Natural killer cell (primary cell): ENCODE data around the gene TAP2. TPM values are rescaled to one million over a fixed set of nuclear protein-coding genes. Genes with fewer than 3 reads are reported as not detected.

Experiments
- ATAC-seq, 3 donors: fragments of 150-1000 bp in 2 of 3; fragments of 200-7000 bp in 1 of 3; cut with Tn5 transposase; 1 replicate in 1 of 3; 2 replicates in 2 of 3; pipeline ENCODE4 v1.10.0; 2021; ENCODE audit warnings: mild to moderate bottlenecking in 2 of 3, moderate library complexity in 2 of 3
- DNase-seq, 2 donors: peaks; one replicate each; pipeline versions ENCODE4 v3.0.0 to v3.0.0-alpha.2; 2013 to 2021; ENCODE audit warnings: mixed read lengths in 1 of 2
- H3K27ac ChIP-seq: one replicate; pipeline ENCODE4 v1.5.1; 2013; ENCODE audit warnings: mild to moderate bottlenecking, low read length
- H3K27me3 ChIP-seq: one replicate; pipeline ENCODE4 v1.6.1; 2013; ENCODE audit warnings: low read length; ENCODE audit not compliant: control insufficient read depth, insufficient read depth
- H3K36me3 ChIP-seq: one replicate; pipeline ENCODE4 v1.6.1; 2013; ENCODE audit warnings: low read length; ENCODE audit not compliant: control insufficient read depth, insufficient read depth
- H3K4me1 ChIP-seq: one replicate; pipeline ENCODE4 v1.6.1; 2013; ENCODE audit warnings: low read length; ENCODE audit not compliant: control insufficient read depth, insufficient read depth
- H3K4me3 ChIP-seq: one replicate; pipeline ENCODE4 v1.5.1; 2013; ENCODE audit warnings: low read length
- H3K9me3 ChIP-seq: one replicate; pipeline ENCODE4 v1.6.1; 2013; ENCODE audit warnings: low read length; ENCODE audit not compliant: control insufficient read depth, insufficient read depth
- H3K27ac Mint-ChIP-seq, 2 donors: one replicate each; pipeline ENCODE4 v1.8.0; 2022; ENCODE audit warnings: mild to moderate bottlenecking in 2 of 2, mixed read lengths in 2 of 2, moderate library complexity in 1 of 2
- H3K27me3 Mint-ChIP-seq, 2 donors: one replicate each; pipeline ENCODE4 v1.8.0; 2022; ENCODE audit warnings: low read depth in 2 of 2, mixed read lengths in 2 of 2
- H3K36me3 Mint-ChIP-seq: one replicate; pipeline ENCODE4 v1.8.0; 2022; ENCODE audit warnings: mixed read lengths
- H3K4me1 Mint-ChIP-seq, 2 donors: one replicate each; pipeline ENCODE4 v1.8.0; 2022; ENCODE audit warnings: mixed read lengths in 2 of 2
- H3K4me3 Mint-ChIP-seq: one replicate; pipeline ENCODE4 v1.8.0; 2022; ENCODE audit warnings: mild to moderate bottlenecking, moderate library complexity, mixed read lengths
- H3K9me3 Mint-ChIP-seq, 2 donors: one replicate each; pipeline ENCODE4 v1.8.0; 2022; ENCODE audit warnings: mixed read lengths in 2 of 2
- WGBS: methylation state at CpG from one replicate; pipeline ENCODE4 v1.1.7; 2013; ENCODE audit warnings: missing lambda C conversion rate; ENCODE audit not compliant: insufficient coverage; 5-methylcytosine and 5-hydroxymethylcytosine counted together
- intact Hi-C: fragments of 100-400 bp; cut with micrococcal nuclease; formaldehyde crosslinking; loops from one replicate; pipeline ENCODE4 v1.14.2; 2022
- total RNA-seq, 4 donors: library from RNA; stranded (reverse); fragments of 120-200 nt in 1 of 4; gene quantifications; one replicate each; pipeline versions ENCODE4 v1.2.3 to v1.2.4, GENCODE V29; 2013 to 2022
- TF ChIP-seq, protein P1 (sequence below): fragments of 200-600 bp; IDR thresholded peaks from one replicate; pipeline ENCODE4 v1.8.0; 2022; ENCODE audit warnings: antibody characterized with exemption

Gene TAP2
- total RNA-seq, 3 donors from 2014 or later (not counting 1 experiment from before 2014, with no cell fraction given): 162 to 221 (median 209) TPM

DNA sequence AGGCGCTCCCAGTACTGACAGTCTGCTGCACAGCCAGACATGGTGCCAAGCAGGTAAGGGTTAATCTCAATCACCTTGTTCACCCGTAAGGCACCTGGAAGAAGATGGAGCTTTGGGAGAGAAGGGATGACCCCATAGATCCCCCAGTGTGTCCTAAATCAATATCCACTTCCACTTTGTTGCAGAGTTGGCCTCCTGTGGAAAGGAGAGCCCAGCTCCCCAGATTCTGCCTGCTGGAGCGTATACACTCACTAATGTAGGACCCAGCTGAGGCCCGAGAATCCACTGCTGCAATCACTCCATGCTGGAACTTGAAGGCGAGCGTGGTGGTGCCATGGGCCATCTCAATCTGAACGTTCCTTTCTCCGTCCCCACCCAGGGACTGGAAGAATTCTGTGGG is 4.2 kb upstream of the TAP2 start:
- Mint-ChIP-seq H3K27me3 (no peaks in the 10 kb centered on the region), H3K27ac (peak overlapping the region; percentile 96 to 100), H3K9me3 (no peaks in the 10 kb centered on the region), H3K4me3 (peak overlapping the region; percentile 100), H3K36me3 (peaks cover 33% of the 10 kb centered on the region), H3K4me1 (peaks cover 76 to 84% of the 10 kb centered on the region in 2 donors)
- peak overlapping the region; percentile 97 for H3K4me3 ChIP-seq
- peaks cover 67% of the 10 kb centered on the region for H3K4me1 ChIP-seq
- WGBS: 62% methylated on average over 8 of the region's 8 CpGs
- peak overlapping the region; percentile 99 for H3K27ac ChIP-seq
- no peaks in the 10 kb centered on the region for H3K9me3 ChIP-seq
- no peaks in the 10 kb centered on the region for H3K27me3 ChIP-seq
- peaks cover 56% of the 10 kb centered on the region for H3K36me3 ChIP-seq
- ATAC-seq (no peak), DNase-seq (peak in 1 of 2 donors; percentile 25)
- intact Hi-C loops: loop anchor here (5.0 kb wide), 1 partner anchor 645 kb away; no protein-coding TSS in a partner anchor
- TF ChIP-seq, protein P1, sequence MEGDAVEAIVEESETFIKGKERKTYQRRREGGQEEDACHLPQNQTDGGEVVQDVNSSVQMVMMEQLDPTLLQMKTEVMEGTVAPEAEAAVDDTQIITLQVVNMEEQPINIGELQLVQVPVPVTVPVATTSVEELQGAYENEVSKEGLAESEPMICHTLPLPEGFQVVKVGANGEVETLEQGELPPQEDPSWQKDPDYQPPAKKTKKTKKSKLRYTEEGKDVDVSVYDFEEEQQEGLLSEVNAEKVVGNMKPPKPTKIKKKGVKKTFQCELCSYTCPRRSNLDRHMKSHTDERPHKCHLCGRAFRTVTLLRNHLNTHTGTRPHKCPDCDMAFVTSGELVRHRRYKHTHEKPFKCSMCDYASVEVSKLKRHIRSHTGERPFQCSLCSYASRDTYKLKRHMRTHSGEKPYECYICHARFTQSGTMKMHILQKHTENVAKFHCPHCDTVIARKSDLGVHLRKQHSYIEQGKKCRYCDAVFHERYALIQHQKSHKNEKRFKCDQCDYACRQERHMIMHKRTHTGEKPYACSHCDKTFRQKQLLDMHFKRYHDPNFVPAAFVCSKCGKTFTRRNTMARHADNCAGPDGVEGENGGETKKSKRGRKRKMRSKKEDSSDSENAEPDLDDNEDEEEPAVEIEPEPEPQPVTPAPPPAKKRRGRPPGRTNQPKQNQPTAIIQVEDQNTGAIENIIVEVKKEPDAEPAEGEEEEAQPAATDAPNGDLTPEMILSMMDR: no peak

DNA sequence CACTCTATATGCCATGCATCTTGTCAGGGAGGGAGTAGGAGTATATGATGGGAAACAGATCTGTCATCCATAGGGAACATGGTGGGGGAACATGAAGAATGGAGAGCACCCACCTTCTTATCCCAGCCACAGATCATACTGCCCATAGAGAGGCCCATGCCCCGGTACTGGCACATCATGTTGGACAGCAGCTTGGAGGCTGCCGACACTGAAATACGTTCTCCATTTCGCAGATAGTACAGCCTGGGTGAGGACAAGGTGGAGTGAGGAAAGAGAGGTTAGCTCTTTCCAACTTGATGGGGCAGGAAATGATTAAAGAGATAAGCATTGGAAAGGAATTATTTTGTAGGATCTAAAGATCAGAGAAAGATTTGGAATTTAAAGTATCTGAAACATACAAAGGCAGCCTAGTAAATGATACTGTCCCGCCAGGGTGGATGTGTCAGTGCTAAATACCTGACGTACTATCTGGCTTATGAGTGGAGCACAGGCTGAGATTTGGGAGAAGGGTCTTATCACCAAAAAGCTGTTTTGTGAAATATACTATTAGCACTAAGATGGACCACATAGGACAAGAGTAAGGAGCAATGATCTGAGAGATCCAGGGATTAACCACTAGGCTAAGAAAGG is 3.6 kb upstream of the TAP2 start:
- Mint-ChIP-seq H3K27ac (peak overlapping the region; percentile 96 to 100), H3K27me3 (no peaks in the 10 kb centered on the region), H3K36me3 (peaks cover 27% of the 10 kb centered on the region), H3K4me3 (peak overlapping the region; percentile 100), H3K4me1 (peaks cover 76 to 84% of the 10 kb centered on the region in 2 donors), H3K9me3 (no peaks in the 10 kb centered on the region)
- Histone ChIP-seq H3K4me1 (peaks cover 66% of the 10 kb centered on the region), H3K27me3 (no peaks in the 10 kb centered on the region), H3K9me3 (no peaks in the 10 kb centered on the region), H3K36me3 (peaks cover 53% of the 10 kb centered on the region), H3K4me3 (no peak overlapping the region), H3K27ac (no peak overlapping the region)
- WGBS: 91% methylated on average over 6 of the region's 6 CpGs
- intact Hi-C loops: loop anchor here (5.0 kb wide), 1 partner anchor 645 kb away; no protein-coding TSS in a partner anchor
- TF ChIP-seq, protein P1: no peak
- ATAC-seq (no peak), DNase-seq (no peak)

DNA sequence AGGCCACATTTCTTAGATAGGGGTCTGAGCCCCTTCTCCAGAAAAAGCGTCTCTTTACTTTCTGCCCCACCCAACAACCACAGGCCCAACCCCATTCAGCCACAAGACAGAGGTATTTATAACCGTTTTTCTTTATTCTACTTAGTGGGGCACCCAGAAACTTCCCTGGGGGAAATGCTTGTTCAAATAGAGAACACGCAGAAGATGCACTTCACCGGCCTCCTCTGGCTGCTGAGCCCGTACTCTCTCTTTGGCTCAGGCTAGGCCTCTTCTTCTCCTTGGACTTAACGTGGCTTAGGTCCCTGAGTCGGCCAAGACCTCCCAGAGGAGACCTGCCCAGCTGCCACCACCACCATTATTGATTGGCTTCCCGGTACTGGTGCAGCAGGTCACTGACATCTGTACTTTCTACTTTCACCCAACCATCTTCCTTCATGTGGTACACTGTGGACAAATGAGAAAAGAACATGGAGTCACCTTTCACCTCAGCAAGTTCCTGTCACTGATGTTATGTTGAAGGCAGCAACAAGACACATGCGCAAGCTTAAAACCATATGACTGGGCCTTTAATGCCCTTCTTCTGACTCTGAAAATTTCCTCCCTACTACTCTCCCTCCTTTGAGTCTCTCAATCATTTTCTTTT is 2.2 kb upstream of the TAP2 start:
- TF ChIP-seq, protein P1: no peak
- intact Hi-C loops: loop anchor here (5.0 kb wide), 1 partner anchor 643 kb away; no protein-coding TSS in a partner anchor
- peaks cover 21% of the 10 kb centered on the region for H3K36me3 Mint-ChIP-seq
- peak overlapping the region; percentile 47 for H3K4me3 Mint-ChIP-seq
- ATAC-seq (no peak), DNase-seq (peak in 1 of 2 donors; percentile 61)
- no peaks in the 10 kb centered on the region for H3K27me3 ChIP-seq
- peaks cover 52% of the 10 kb centered on the region for H3K36me3 ChIP-seq
- no peaks in the 10 kb centered on the region for H3K9me3 ChIP-seq
- no peaks in the 10 kb centered on the region for H3K9me3 Mint-ChIP-seq
- WGBS: 26% methylated on average over 9 of the region's 9 CpGs
- H3K4me1 Mint-ChIP-seq: peaks cover 71 to 84% of the 10 kb centered on the region in 2 donors
- H3K4me3 ChIP-seq: no peak overlapping the region
- no peaks in the 10 kb centered on the region for H3K27me3 Mint-ChIP-seq
- H3K27ac ChIP-seq: peak overlapping the region; percentile 1
- peak overlapping the region; percentile 96 to 100 for H3K27ac Mint-ChIP-seq
- H3K4me1 ChIP-seq: peaks cover 54% of the 10 kb centered on the region
